Measurements from ENCODE around the gene MAP2K1.

Gene MAP2K1

GRCh38 chr15:66452420-66452819, 65.7 kb downstream of the MAP2K1 start:
- no peak overlapping the region for H2AK5ac ChIP-seq (ENCODE audit: low read length)
- no peaks in the 10 kb centered on the region for H3K79me2 ChIP-seq (ENCODE audit: control insufficient read depth, insufficient read depth, low read length, poor library complexity)
- H3K27ac ChIP-seq (ENCODE audit: low read depth, low read length): no peak overlapping the region
- no peak overlapping the region for H2BK12ac ChIP-seq (ENCODE audit: low read length)
- H2BK120ac ChIP-seq (ENCODE audit: insufficient read depth, low read length, poor library complexity): no peak overlapping the region
- H4K91ac ChIP-seq (ENCODE audit: low read depth, low read length): no peak overlapping the region
- no peak overlapping the region for H3K4me3 ChIP-seq (ENCODE audit: low read depth, low read length)
- no peak overlapping the region for H4K12ac ChIP-seq (ENCODE audit: low read depth, low read length)
- H2AFZ ChIP-seq (ENCODE audit: insufficient read depth, low read length, poor library complexity): no peak overlapping the region
- H3K9ac ChIP-seq (ENCODE audit: low read length): no peak overlapping the region
- H3K9me3 ChIP-seq (ENCODE audit: insufficient read depth, low read depth, low read length): no peaks in the 10 kb centered on the region
- H3K14ac ChIP-seq (ENCODE audit: low read length): no peak overlapping the region
- no peaks in the 10 kb centered on the region for H3K27me3 ChIP-seq (ENCODE audit: insufficient read depth, low read length)
- H3K36me3 ChIP-seq (ENCODE audit: control insufficient read depth in 1 of 2, insufficient read depth in 2 of 2, low read length in 2 of 2): peaks cover 6 to 11% of the 10 kb centered on the region in 2 experiments
- H4K8ac ChIP-seq (ENCODE audit: low read depth, low read length): no peak overlapping the region
- no peaks in the 10 kb centered on the region for H3K79me1 ChIP-seq (ENCODE audit: low read length)
- no peak overlapping the region for H3K23ac ChIP-seq (ENCODE audit: low read length)
- H3K4me2 ChIP-seq (ENCODE audit: low read length): no peak overlapping the region
- no CpG with 5 or more reads among the region's 4 CpGs for WGBS (ENCODE audit: extremely low coverage, insufficient coverage, insufficient read length)
- no peak overlapping the region for H3K18ac ChIP-seq (ENCODE audit: low read length)
- H3K4me1 ChIP-seq (ENCODE audit: control insufficient read depth in 1 of 2, insufficient read depth in 2 of 2, low read length in 2 of 2): no peaks in the 10 kb centered on the region
- no peak for DNase-seq
- no peak overlapping the region for H3K4ac ChIP-seq (ENCODE audit: low read depth, low read length)
- no peak overlapping the region for H2BK5ac ChIP-seq (ENCODE audit: low read depth, low read length, poor library complexity)

- H3K9me3 ChIP-seq (ENCODE audit: insufficient read depth, low read depth, low read length): no peaks in the 10 kb centered on the region
- H2AFZ ChIP-seq (ENCODE audit: insufficient read depth, low read length, poor library complexity): no peak overlapping the region
- no peak overlapping the region for H3K14ac ChIP-seq (ENCODE audit: low read length)
- H3K36me3 ChIP-seq (ENCODE audit: control insufficient read depth in 1 of 2, insufficient read depth in 2 of 2, low read length in 2 of 2): peaks cover 2 to 9% of the 10 kb centered on the region in 2 experiments
- H2BK5ac ChIP-seq (ENCODE audit: low read depth, low read length, poor library complexity): no peak overlapping the region
- no peak overlapping the region for H2AK5ac ChIP-seq (ENCODE audit: low read length)
- H3K18ac ChIP-seq (ENCODE audit: low read length): no peak overlapping the region
- H3K23ac ChIP-seq (ENCODE audit: low read length): no peak overlapping the region
- no peak overlapping the region for H4K91ac ChIP-seq (ENCODE audit: low read depth, low read length)
- H3K79me2 ChIP-seq (ENCODE audit: control insufficient read depth, insufficient read depth, low read length, poor library complexity): no peaks in the 10 kb centered on the region
- H3K4me1 ChIP-seq (ENCODE audit: control insufficient read depth in 1 of 2, insufficient read depth in 2 of 2, low read length in 2 of 2): no peaks in the 10 kb centered on the region
- H4K12ac ChIP-seq (ENCODE audit: low read depth, low read length): no peak overlapping the region
- no peaks in the 10 kb centered on the region for H3K79me1 ChIP-seq (ENCODE audit: low read length)
- no peak for DNase-seq
- no peak overlapping the region for H3K4me3 ChIP-seq (ENCODE audit: low read depth, low read length)
- no peak overlapping the region for H3K9ac ChIP-seq (ENCODE audit: low read length)
- no peak overlapping the region for H3K4ac ChIP-seq (ENCODE audit: low read depth, low read length)
- H3K4me2 ChIP-seq (ENCODE audit: low read length): no peak overlapping the region
- WGBS (ENCODE audit: extremely low coverage, insufficient coverage, insufficient read length): no CpG with 5 or more reads among the region's 1 CpG
- H4K8ac ChIP-seq (ENCODE audit: low read depth, low read length): no peak overlapping the region
- H3K27me3 ChIP-seq (ENCODE audit: insufficient read depth, low read length): no peaks in the 10 kb centered on the region
- H2BK120ac ChIP-seq (ENCODE audit: insufficient read depth, low read length, poor library complexity): no peak overlapping the region
- H2BK12ac ChIP-seq (ENCODE audit: low read length): no peak overlapping the region
- H3K27ac ChIP-seq (ENCODE audit: low read depth, low read length): no peak overlapping the region
Observed at GRCh38 chr15:66452971-66453580, 66.4 kb downstream of the MAP2K1 start.

DNA sequence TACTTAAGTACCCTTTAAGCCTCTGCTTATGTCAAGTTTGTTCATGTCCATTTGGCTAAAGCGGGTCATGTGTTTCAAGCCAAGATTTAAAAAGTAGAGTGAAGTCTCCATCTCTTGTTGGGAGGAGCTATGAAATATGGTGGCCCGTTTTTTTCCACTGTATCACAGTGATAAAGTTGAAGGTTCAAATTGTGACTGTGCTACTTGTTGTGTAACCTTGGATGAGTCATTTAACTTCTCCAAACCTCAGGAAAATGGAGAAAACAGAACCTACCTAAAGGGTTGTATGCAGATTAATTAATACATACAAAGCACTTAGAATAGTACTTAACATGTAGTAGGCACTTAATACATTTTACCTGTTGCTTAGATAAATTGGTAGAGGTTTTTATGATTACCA, 67.4 kb downstream of the MAP2K1 start:
- no peak overlapping the region for H2BK12ac ChIP-seq (ENCODE audit: low read length)
- H3K9me3 ChIP-seq (ENCODE audit: insufficient read depth, low read depth, low read length): no peaks in the 10 kb centered on the region
- H3K79me2 ChIP-seq (ENCODE audit: control insufficient read depth, insufficient read depth, low read length, poor library complexity): no peaks in the 10 kb centered on the region
- no peak overlapping the region for H2BK5ac ChIP-seq (ENCODE audit: low read depth, low read length, poor library complexity)
- WGBS (ENCODE audit: extremely low coverage, insufficient coverage, insufficient read length): no CpG with 5 or more reads among the region's 2 CpGs
- H3K9ac ChIP-seq (ENCODE audit: low read length): no peak overlapping the region
- no peak overlapping the region for H2AK5ac ChIP-seq (ENCODE audit: low read length)
- H2BK120ac ChIP-seq (ENCODE audit: insufficient read depth, low read length, poor library complexity): no peak overlapping the region
- H4K91ac ChIP-seq (ENCODE audit: low read depth, low read length): no peak overlapping the region
- H3K36me3 ChIP-seq (ENCODE audit: control insufficient read depth in 1 of 2, insufficient read depth in 2 of 2, low read length in 2 of 2): peaks cover 2 to 7% of the 10 kb centered on the region in 2 experiments
- no peak overlapping the region for H4K12ac ChIP-seq (ENCODE audit: low read depth, low read length)
- peak in 1 of 2 donors; percentile 57 for DNase-seq
- no peak overlapping the region for H3K4ac ChIP-seq (ENCODE audit: low read depth, low read length)
- H3K27me3 ChIP-seq (ENCODE audit: insufficient read depth, low read length): no peaks in the 10 kb centered on the region
- H3K4me1 ChIP-seq (ENCODE audit: control insufficient read depth in 1 of 2, insufficient read depth in 2 of 2, low read length in 2 of 2): no peaks in the 10 kb centered on the region
- no peak overlapping the region for H2AFZ ChIP-seq (ENCODE audit: insufficient read depth, low read length, poor library complexity)
- no peak overlapping the region for H3K14ac ChIP-seq (ENCODE audit: low read length)
- H4K8ac ChIP-seq (ENCODE audit: low read depth, low read length): no peak overlapping the region
- no peak overlapping the region for H3K27ac ChIP-seq (ENCODE audit: low read depth, low read length)
- H3K79me1 ChIP-seq (ENCODE audit: low read length): no peaks in the 10 kb centered on the region
- no peak overlapping the region for H3K18ac ChIP-seq (ENCODE audit: low read length)
- H3K4me2 ChIP-seq (ENCODE audit: low read length): no peak overlapping the region
- no peak overlapping the region for H3K4me3 ChIP-seq (ENCODE audit: low read depth, low read length)
- no peak overlapping the region for H3K23ac ChIP-seq (ENCODE audit: low read length)

GRCh38 chr15:66456211-66456610, 69.5 kb downstream of the MAP2K1 start:
- Histone ChIP-seq H4K8ac (ENCODE audit: low read depth, low read length) (no peak overlapping the region), H3K23ac (ENCODE audit: low read length) (no peak overlapping the region), H3K4me1 (ENCODE audit: control insufficient read depth in 1 of 2, insufficient read depth in 2 of 2, low read length in 2 of 2) (peaks cover 7 to 10% of the 10 kb centered on the region in 2 experiments), H3K9me3 (ENCODE audit: insufficient read depth, low read depth, low read length) (no peaks in the 10 kb centered on the region), H3K18ac (ENCODE audit: low read length) (no peak overlapping the region), H2BK12ac (ENCODE audit: low read length) (no peak overlapping the region), H2BK120ac (ENCODE audit: insufficient read depth, low read length, poor library complexity) (no peak overlapping the region), H3K14ac (ENCODE audit: low read length) (no peak overlapping the region), H3K4me3 (ENCODE audit: low read depth, low read length) (no peak overlapping the region), H3K27me3 (ENCODE audit: insufficient read depth, low read length) (no peaks in the 10 kb centered on the region), H2AFZ (ENCODE audit: insufficient read depth, low read length, poor library complexity) (no peak overlapping the region), H3K79me1 (ENCODE audit: low read length) (peaks cover 3% of the 10 kb centered on the region), H3K4ac (ENCODE audit: low read depth, low read length) (no peak overlapping the region), H3K27ac (ENCODE audit: low read depth, low read length) (no peak overlapping the region), H2BK5ac (ENCODE audit: low read depth, low read length, poor library complexity) (no peak overlapping the region), H4K12ac (ENCODE audit: low read depth, low read length) (no peak overlapping the region), H2AK5ac (ENCODE audit: low read length) (no peak overlapping the region), H4K91ac (ENCODE audit: low read depth, low read length) (no peak overlapping the region), H3K36me3 (ENCODE audit: control insufficient read depth in 1 of 2, insufficient read depth in 2 of 2, low read length in 2 of 2) (peaks cover 2 to 7% of the 10 kb centered on the region in 2 experiments), H3K4me2 (ENCODE audit: low read length) (no peak overlapping the region), H3K79me2 (ENCODE audit: control insufficient read depth, insufficient read depth, low read length, poor library complexity) (no peaks in the 10 kb centered on the region), H3K9ac (ENCODE audit: low read length) (no peak overlapping the region)
- DNase-seq: no peak
- WGBS (ENCODE audit: extremely low coverage, insufficient coverage, insufficient read length): no CpG with 5 or more reads among the region's 3 CpGs
